ENCODE measurements around the gene MBOAT2.
A peak's percentile ranks its signal among the peaks of the same experiment; 100 is the strongest.

MBOAT2 gene

DNA sequence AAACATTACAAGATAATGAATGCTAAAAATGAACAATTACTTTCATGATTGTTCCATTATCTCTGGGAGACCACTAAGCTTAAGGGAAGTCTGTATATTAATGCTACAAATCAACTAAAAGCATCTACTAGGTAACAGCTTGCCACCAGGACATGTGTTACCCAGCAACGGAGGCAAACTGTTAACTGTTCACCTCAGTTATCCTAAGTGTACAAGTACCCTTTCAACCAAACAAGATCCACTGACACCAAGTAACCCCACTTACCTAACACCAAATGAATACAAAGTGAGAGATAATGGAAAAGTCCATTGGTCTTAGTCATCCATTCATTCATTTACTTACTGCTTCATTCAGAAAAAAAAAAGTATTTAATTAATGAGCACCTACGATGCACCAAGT is 111.4 kb downstream of the MBOAT2 start:
- Histone ChIP-seq H3K9me2 (replicated peaks; ENCODE audit: control insufficient read depth, low read length) (no peaks in the 10 kb centered on the region), H3K9me3 (ENCODE audit: control insufficient read depth, insufficient read depth, low read length) (no peaks in the 10 kb centered on the region; the same call in 1 of the 2 replicates), H3K36me3 (ENCODE audit: control insufficient read depth, low read length) (peaks cover 3% of the 10 kb centered on the region; the same call in 1 of the 2 replicates), H3K4me1 (ENCODE audit: control insufficient read depth, low read length) (peaks cover 22% of the 10 kb centered on the region), H3K79me2 (ENCODE audit: control insufficient read depth, low read length) (no peaks in the 10 kb centered on the region), H3F3A (ENCODE audit: control insufficient read depth, insufficient read depth) (no peaks in the 10 kb centered on the region), H4K20me1 (ENCODE audit: control insufficient read depth, insufficient read depth, low read depth, low read length) (no peaks in the 10 kb centered on the region), H3K27ac (ENCODE audit: low read depth, low read length) (no peak overlapping the region), H3K4me3 (ENCODE audit: low read length) (no peak overlapping the region), H3K4me2 (ENCODE audit: low read length) (no peak overlapping the region), H3K27me3 (ENCODE audit: control insufficient read depth, low read length) (no peaks in the 10 kb centered on the region)
- TF ChIP-seq, protein P1, sequence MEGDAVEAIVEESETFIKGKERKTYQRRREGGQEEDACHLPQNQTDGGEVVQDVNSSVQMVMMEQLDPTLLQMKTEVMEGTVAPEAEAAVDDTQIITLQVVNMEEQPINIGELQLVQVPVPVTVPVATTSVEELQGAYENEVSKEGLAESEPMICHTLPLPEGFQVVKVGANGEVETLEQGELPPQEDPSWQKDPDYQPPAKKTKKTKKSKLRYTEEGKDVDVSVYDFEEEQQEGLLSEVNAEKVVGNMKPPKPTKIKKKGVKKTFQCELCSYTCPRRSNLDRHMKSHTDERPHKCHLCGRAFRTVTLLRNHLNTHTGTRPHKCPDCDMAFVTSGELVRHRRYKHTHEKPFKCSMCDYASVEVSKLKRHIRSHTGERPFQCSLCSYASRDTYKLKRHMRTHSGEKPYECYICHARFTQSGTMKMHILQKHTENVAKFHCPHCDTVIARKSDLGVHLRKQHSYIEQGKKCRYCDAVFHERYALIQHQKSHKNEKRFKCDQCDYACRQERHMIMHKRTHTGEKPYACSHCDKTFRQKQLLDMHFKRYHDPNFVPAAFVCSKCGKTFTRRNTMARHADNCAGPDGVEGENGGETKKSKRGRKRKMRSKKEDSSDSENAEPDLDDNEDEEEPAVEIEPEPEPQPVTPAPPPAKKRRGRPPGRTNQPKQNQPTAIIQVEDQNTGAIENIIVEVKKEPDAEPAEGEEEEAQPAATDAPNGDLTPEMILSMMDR (IDR thresholded peaks at IDR 0.05; ENCODE audit: low read depth, low read length, poor library complexity, severe bottlenecking), result no peak
- TF ChIP-seq EZH2phosphoT487 (IDR thresholded peaks at IDR 0.05; ENCODE audit: borderline replicate concordance, low read length), result no peak

DNA sequence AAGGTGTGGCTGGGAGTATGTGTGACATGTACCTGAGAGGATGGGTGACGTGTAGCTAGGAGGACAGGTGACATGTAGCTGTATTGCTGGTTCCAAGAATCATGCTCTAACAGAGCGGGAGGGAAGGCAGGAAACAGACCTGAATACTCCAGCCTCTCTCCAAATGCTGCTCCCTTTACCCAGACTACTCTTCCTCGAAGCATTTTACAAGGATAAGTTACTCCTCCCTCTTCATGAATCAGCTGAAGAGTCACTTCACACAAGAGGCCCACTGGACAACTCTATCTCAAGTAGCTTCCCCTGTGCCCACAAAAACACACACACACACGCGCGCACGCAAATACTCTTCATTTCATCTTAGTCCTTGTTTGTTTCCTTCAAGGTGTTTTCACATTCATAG is 113.5 kb downstream of the MBOAT2 start:
- no peak overlapping the region for H3K4me2 ChIP-seq (ENCODE audit: low read length)
- H3K27me3 ChIP-seq (ENCODE audit: control insufficient read depth, low read length), result no peaks in the 10 kb centered on the region
- no peaks in the 10 kb centered on the region; the same call in 1 of the 2 replicates for H3K9me3 ChIP-seq (ENCODE audit: control insufficient read depth, insufficient read depth, low read length)
- H3K4me1 ChIP-seq (ENCODE audit: control insufficient read depth, low read length), result peaks cover 41% of the 10 kb centered on the region
- H3K27ac ChIP-seq (ENCODE audit: low read depth, low read length), result no peak overlapping the region
- no peaks in the 10 kb centered on the region for H3K36me3 ChIP-seq (ENCODE audit: control insufficient read depth, low read length)
- TF ChIP-seq EZH2phosphoT487 (IDR thresholded peaks at IDR 0.05; ENCODE audit: borderline replicate concordance, low read length), result no peak
- TF ChIP-seq, protein P1 (IDR thresholded peaks at IDR 0.05; ENCODE audit: low read depth, low read length, poor library complexity, severe bottlenecking), result no peak
- H3F3A ChIP-seq (ENCODE audit: control insufficient read depth, insufficient read depth), result no peaks in the 10 kb centered on the region
- H3K9me2 ChIP-seq (replicated peaks; ENCODE audit: control insufficient read depth, low read length), result no peaks in the 10 kb centered on the region
- no peaks in the 10 kb centered on the region for H4K20me1 ChIP-seq (ENCODE audit: control insufficient read depth, insufficient read depth, low read depth, low read length)
- no peak overlapping the region for H3K4me3 ChIP-seq (ENCODE audit: low read length)
- no peaks in the 10 kb centered on the region for H3K79me2 ChIP-seq (ENCODE audit: control insufficient read depth, low read length)

DNA sequence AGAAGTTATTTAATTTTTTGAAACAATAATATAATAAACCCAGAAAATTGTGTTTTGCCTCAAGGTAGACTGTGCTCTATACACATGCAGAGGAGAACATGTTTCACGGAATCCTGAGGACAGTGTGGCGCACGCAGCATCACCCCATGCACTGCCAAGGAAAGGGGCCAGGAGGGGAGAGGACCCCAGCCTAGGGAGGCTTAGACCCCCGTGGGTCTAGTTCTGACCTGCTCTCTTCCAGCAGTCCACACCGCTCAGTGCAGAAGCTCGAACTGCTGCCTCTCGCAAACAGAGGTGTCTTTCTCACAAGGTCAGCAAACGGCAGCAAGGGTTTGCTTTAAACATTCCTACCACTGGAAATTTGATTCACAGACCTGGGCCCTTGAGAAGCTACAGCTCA is 114.5 kb downstream of the MBOAT2 start:
- Histone ChIP-seq H3K36me3 (ENCODE audit: control insufficient read depth, low read length) (no peaks in the 10 kb centered on the region), H4K20me1 (ENCODE audit: control insufficient read depth, insufficient read depth, low read depth, low read length) (no peaks in the 10 kb centered on the region), H3K4me1 (ENCODE audit: control insufficient read depth, low read length) (peaks cover 40% of the 10 kb centered on the region), H3K4me2 (ENCODE audit: low read length) (0 out of 2 replicates have a peak overlapping the region, but pooled peaks have one; percentile 26), H3K79me2 (ENCODE audit: control insufficient read depth, low read length) (no peaks in the 10 kb centered on the region), H3K9me2 (replicated peaks; ENCODE audit: control insufficient read depth, low read length) (no peaks in the 10 kb centered on the region), H3K27me3 (ENCODE audit: control insufficient read depth, low read length) (no peaks in the 10 kb centered on the region), H3K4me3 (ENCODE audit: low read length) (no peak overlapping the region), H3F3A (ENCODE audit: control insufficient read depth, insufficient read depth) (no peaks in the 10 kb centered on the region), H3K9me3 (ENCODE audit: control insufficient read depth, insufficient read depth, low read length) (no peaks in the 10 kb centered on the region), H3K27ac (ENCODE audit: low read depth, low read length) (no peak overlapping the region)
- TF ChIP-seq, protein P1 (IDR thresholded peaks at IDR 0.05; ENCODE audit: low read depth, low read length, poor library complexity, severe bottlenecking), result no peak
- TF ChIP-seq EZH2phosphoT487 (IDR thresholded peaks at IDR 0.05; ENCODE audit: borderline replicate concordance, low read length), result no peak
